ENCODE measurements around the gene ARHGAP27. TPM values are rescaled to one million over a fixed set of nuclear protein-coding genes. Genes with fewer than 3 reads are reported as not detected.

Gene ARHGAP27
- total and polyA plus RNA-seq, 2 donors (not counting 1 experiment from before 2014, with no cell fraction given), result 0.57 to 3.3 TPM

- TF ChIP-seq EZH2 (IDR thresholded peaks at IDR 0.05; ENCODE audit: low read length, missing control alignments), result no peak
- no peak for TF ChIP-seq CTCF (conservative IDR thresholded peaks at IDR 0.05 in 1 of 2, IDR thresholded peaks at IDR 0.05 in 1 of 2; ENCODE audit: low read depth in 1 of 2, low read length in 2 of 2)
- Histone ChIP-seq H3K79me2 (ENCODE audit: control insufficient read depth, insufficient read depth, low read length) (no peaks in the 10 kb centered on the region), H3K4me3 (replicated peaks in 1 of 4; ENCODE audit: control extremely low read depth in 1 of 4, insufficient read depth in 1 of 4, low read depth in 3 of 4, low read length in 4 of 4) (no peak overlapping the region), H3K9me3 (ENCODE audit: control insufficient read depth, insufficient read depth, low read depth, low read length) (no peaks in the 10 kb centered on the region), H3K27me3 (ENCODE audit: control insufficient read depth, insufficient read depth, low read length) (peaks cover 8% of the 10 kb centered on the region), H3K9ac (ENCODE audit: insufficient read depth, low read length) (no peak overlapping the region), H3K36me3 (ENCODE audit: control insufficient read depth, insufficient read depth, low read length) (no peaks in the 10 kb centered on the region), H2AFZ (ENCODE audit: low read length) (no peak overlapping the region), H3K4me2 (ENCODE audit: extremely low read depth, insufficient read depth, low read length) (no peak overlapping the region), H3K4me1 (ENCODE audit: control insufficient read depth, extremely low read depth, insufficient read depth, low read length) (no peaks in the 10 kb centered on the region), H3K27ac (ENCODE audit: insufficient read depth, low read length) (no peak overlapping the region), H4K20me1 (ENCODE audit: control insufficient read depth, extremely low read depth, insufficient read depth, low read length) (no peaks in the 10 kb centered on the region)
- peak; percentile 26 to 46 for DNase-seq (ENCODE audit: low read depth in 2 of 2)
Measured at GRCh38 chr17:45388604-45389325, 43.9 kb downstream of the ARHGAP27 start.

GRCh38 chr17:45387739-45388138 is 44.9 kb downstream of the ARHGAP27 start:
- TF ChIP-seq EZH2 (IDR thresholded peaks at IDR 0.05; ENCODE audit: low read length, missing control alignments) (no peak), CTCF (conservative IDR thresholded peaks at IDR 0.05 in 1 of 2, IDR thresholded peaks at IDR 0.05 in 1 of 2; ENCODE audit: low read depth in 1 of 2, low read length in 2 of 2) (no peak)
- no peak overlapping the region for H3K4me2 ChIP-seq (ENCODE audit: extremely low read depth, insufficient read depth, low read length)
- H3K9ac ChIP-seq (ENCODE audit: insufficient read depth, low read length), result no peak overlapping the region
- H2AFZ ChIP-seq (ENCODE audit: low read length), result no peak overlapping the region
- H3K27me3 ChIP-seq (ENCODE audit: control insufficient read depth, insufficient read depth, low read length), result peaks cover 8% of the 10 kb centered on the region
- H3K27ac ChIP-seq (ENCODE audit: insufficient read depth, low read length), result no peak overlapping the region
- H3K4me3 ChIP-seq (replicated peaks in 1 of 4; ENCODE audit: control extremely low read depth in 1 of 4, insufficient read depth in 1 of 4, low read depth in 3 of 4, low read length in 4 of 4), result no peak overlapping the region
- DNase-seq (ENCODE audit: low read depth in 2 of 2), result no peak
- H3K79me2 ChIP-seq (ENCODE audit: control insufficient read depth, insufficient read depth, low read length), result no peaks in the 10 kb centered on the region
- H3K4me1 ChIP-seq (ENCODE audit: control insufficient read depth, extremely low read depth, insufficient read depth, low read length), result no peaks in the 10 kb centered on the region
- H3K9me3 ChIP-seq (ENCODE audit: control insufficient read depth, insufficient read depth, low read depth, low read length), result no peaks in the 10 kb centered on the region
- no peaks in the 10 kb centered on the region for H4K20me1 ChIP-seq (ENCODE audit: control insufficient read depth, extremely low read depth, insufficient read depth, low read length)
- H3K36me3 ChIP-seq (ENCODE audit: control insufficient read depth, insufficient read depth, low read length), result no peaks in the 10 kb centered on the region

- H3K36me3 ChIP-seq (ENCODE audit: control insufficient read depth, insufficient read depth, low read length), result no peaks in the 10 kb centered on the region
- no peak overlapping the region for H3K4me3 ChIP-seq (replicated peaks in 1 of 4; ENCODE audit: control extremely low read depth in 1 of 4, insufficient read depth in 1 of 4, low read depth in 3 of 4, low read length in 4 of 4)
- H2AFZ ChIP-seq (ENCODE audit: low read length), result no peak overlapping the region
- DNase-seq (ENCODE audit: low read depth in 2 of 2), result no peak
- H3K27me3 ChIP-seq (ENCODE audit: control insufficient read depth, insufficient read depth, low read length), result peaks cover 6% of the 10 kb centered on the region
- H3K27ac ChIP-seq (ENCODE audit: insufficient read depth, low read length), result no peak overlapping the region
- no peak overlapping the region for H3K4me2 ChIP-seq (ENCODE audit: extremely low read depth, insufficient read depth, low read length)
- TF ChIP-seq EZH2 (IDR thresholded peaks at IDR 0.05; ENCODE audit: low read length, missing control alignments), result no peak
- TF ChIP-seq CTCF (conservative IDR thresholded peaks at IDR 0.05 in 1 of 2, IDR thresholded peaks at IDR 0.05 in 1 of 2; ENCODE audit: low read depth in 1 of 2, low read length in 2 of 2), result no peak
- no peaks in the 10 kb centered on the region for H3K4me1 ChIP-seq (ENCODE audit: control insufficient read depth, extremely low read depth, insufficient read depth, low read length)
- H4K20me1 ChIP-seq (ENCODE audit: control insufficient read depth, extremely low read depth, insufficient read depth, low read length), result no peaks in the 10 kb centered on the region
- no peaks in the 10 kb centered on the region for H3K9me3 ChIP-seq (ENCODE audit: control insufficient read depth, insufficient read depth, low read depth, low read length)
- no peaks in the 10 kb centered on the region for H3K79me2 ChIP-seq (ENCODE audit: control insufficient read depth, insufficient read depth, low read length)
- no peak overlapping the region for H3K9ac ChIP-seq (ENCODE audit: insufficient read depth, low read length)
Measured at GRCh38 chr17:45386178-45386577, 46.5 kb downstream of the ARHGAP27 start.
